AG04450 (cell line): ENCODE results near the gene NAV1. TPM values are rescaled to one million over a fixed set of nuclear protein-coding genes. Genes with fewer than 3 reads are reported as not detected.

Source experiments
- CTCF ChIA-PET: fragments of 300-600, 350-600 bp; formaldehyde crosslinking; extraction: SDS; loops from one replicate; lab custom pipeline; 2022; ENCODE audit warnings: antibody characterized with exemption, inconsistent platforms; lab: Charles Lee
- POLR2A ChIA-PET: fragments of 350-600 bp; formaldehyde crosslinking; extraction: SDS; loops from one replicate; lab custom pipeline; 2021; ENCODE audit warnings: antibody characterized with exemption, inconsistent platforms; lab: Yijun Ruan, JAX
- DNase-seq: peaks from one replicate; pipeline ENCODE4 v3.0.0-alpha.2; 2011; ENCODE audit warnings: low read depth, low spot score
- H3K27ac ChIP-seq: one replicate; pipeline ENCODE4 v1.5.1; 2012; ENCODE audit warnings: low read depth, low read length, control low read depth
- H3K27me3 ChIP-seq: one replicate; pipeline ENCODE4 v1.6.0; 2012; ENCODE audit warnings: low read length; ENCODE audit not compliant: control insufficient read depth, insufficient read depth
- H3K4me3 ChIP-seq: 2 replicates; pipeline ENCODE4 v1.5.1; 2011; ENCODE audit warnings: mild to moderate bottlenecking, low read depth, low read length, control low read depth
- H3K9me3 ChIP-seq: 2 replicates; pipeline ENCODE4 v1.5.1; 2012; ENCODE audit warnings: low read length; ENCODE audit not compliant: control insufficient read depth, insufficient read depth
- CTCF ChIP-seq: IDR thresholded peaks from 2 replicates; pipeline ENCODE4 v1.5.1; 2011; ENCODE audit warnings: low read depth, low read length, control low read depth, inconsistent platforms
- polyA plus RNA-seq: library from polyadenylated mRNA; depleted of rRNA; stranded (reverse); fragments of >200 nt; gene quantifications from 2 replicates; pipeline ENCODE4 v1.2.3, GENCODE V29; 2011

Gene NAV1
- polyA plus RNA-seq, 1 experiment = 17.5 TPM

GRCh38 chr1:201496296-201496690, 42.6 kb upstream of the NAV1 start:
- H3K27me3 ChIP-seq = no peaks in the 10 kb centered on the region
- no peak for DNase-seq
- ChIA-PET CTCF (interaction anchor here (0.7 to 9.2 kb wide), 5 partner anchors 9 to 48 kb away, joined by 3 to 75 read pairs (median 4); no protein-coding TSS in a partner anchor), POLR2A (interaction anchor here (0.7 to 2.7 kb wide), 3 partner anchors 10 to 44 kb away, joined by 3 to 22 read pairs (median 8); partner anchors contain the start of gene PHLDA3)
- TF ChIP-seq CTCF = no peak
- H3K9me3 ChIP-seq = no peaks in the 10 kb centered on the region
- peak overlapping the region; percentile 81 for H3K27ac ChIP-seq
- no peak overlapping the region for H3K4me3 ChIP-seq

- H3K9me3 ChIP-seq = no peaks in the 10 kb centered on the region
- H3K4me3 ChIP-seq = no peak overlapping the region
- POLR2A ChIA-PET = interaction anchor here (1.0 to 1.5 kb wide), 3 partner anchors 10 to 17 kb away, joined by 3 to 4 read pairs (median 3); no protein-coding TSS in a partner anchor
- H3K27ac ChIP-seq = peak overlapping the region; percentile 31
- TF ChIP-seq CTCF = no peak
- H3K27me3 ChIP-seq = no peaks in the 10 kb centered on the region
- CTCF ChIA-PET = interaction anchor here (1.1 to 9.2 kb wide), 3 partner anchors 15 to 50 kb away, joined by 6 to 75 read pairs (median 9); no protein-coding TSS in a partner anchor
- no peak for DNase-seq
These were observed 40.9 kb upstream of the NAV1 start for GRCh38 chr1:201497935-201498509.

GRCh38 chr1:201498621-201499020, 40.3 kb upstream of the NAV1 start:
- H3K4me3 ChIP-seq = no peak overlapping the region
- no peaks in the 10 kb centered on the region for H3K27me3 ChIP-seq
- TF ChIP-seq CTCF = 0 out of 2 replicates have a peak, but pooled peaks have one; percentile 16
- ChIA-PET CTCF (interaction anchor here (1.0 to 9.2 kb wide), 5 partner anchors 14 to 296 kb away, joined by 4 to 75 read pairs (median 6); no protein-coding TSS in a partner anchor), POLR2A (interaction anchor here (1.0 to 1.5 kb wide), 3 partner anchors 11 to 17 kb away, joined by 3 to 4 read pairs (median 3); no protein-coding TSS in a partner anchor)
- H3K27ac ChIP-seq = no peak overlapping the region
- no peak for DNase-seq
- H3K9me3 ChIP-seq = no peaks in the 10 kb centered on the region

DNA sequence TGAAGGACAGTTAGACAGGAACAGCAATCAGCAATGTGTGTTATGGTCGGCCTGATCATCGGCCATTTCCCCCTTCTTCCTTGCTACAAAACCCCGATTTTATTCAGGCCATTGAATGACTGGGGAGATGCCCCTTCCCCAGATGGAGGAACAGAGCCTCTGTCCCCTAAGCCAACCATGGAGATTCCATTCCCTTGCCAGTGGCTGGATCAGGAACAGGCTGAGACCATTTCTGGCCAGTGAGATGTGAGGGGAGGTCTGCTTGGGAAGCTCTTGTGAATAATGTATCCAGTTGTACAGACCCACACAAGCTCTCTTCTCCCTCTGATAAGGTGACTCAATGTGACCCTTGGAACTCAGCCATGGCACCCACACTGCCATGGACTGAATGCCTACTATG, 39.7 kb upstream of the NAV1 start:
- ChIA-PET POLR2A (interaction anchor here (1.0 to 2.2 kb wide), 4 partner anchors 8 to 18 kb away, joined by 3 to 8 read pairs (median 4); no protein-coding TSS in a partner anchor), CTCF (interaction anchor here (1.0 to 9.2 kb wide), 4 partner anchors 13 to 295 kb away, joined by 4 to 75 read pairs (median 6); no protein-coding TSS in a partner anchor)

More for the DNA sequence above, 39.7 kb upstream of the NAV1 start:
- Histone ChIP-seq H3K27me3 (no peaks in the 10 kb centered on the region), H3K9me3 (no peaks in the 10 kb centered on the region), H3K27ac (no peak overlapping the region), H3K4me3 (no peak overlapping the region)
- DNase-seq = no peak
- TF ChIP-seq CTCF = no peak
